Activated CD4-positive, alpha-beta T cell treated with anti-CD3 and anti-CD28 coated beads for 24 hours (primary cell): ENCODE measurements around the gene CFAP90.

Experiments used
- DNase-seq, 2 donors: peaks; one replicate each; pipeline ENCODE4 v3.0.0-alpha.2; 2020; ENCODE audit warnings: low read depth in 2 of 2

Gene CFAP90

GRCh38 chr5:7822449-7822848, 28.5 kb downstream of the CFAP90 start:
- no peak for DNase-seq

- DNase-seq: no peak
These were observed 34.4 kb downstream of the CFAP90 start for GRCh38 chr5:7816535-7816901.

GRCh38 chr5:7815892-7816534, 34.9 kb downstream of the CFAP90 start:
- DNase-seq: peak; percentile 32 to 60

DNA sequence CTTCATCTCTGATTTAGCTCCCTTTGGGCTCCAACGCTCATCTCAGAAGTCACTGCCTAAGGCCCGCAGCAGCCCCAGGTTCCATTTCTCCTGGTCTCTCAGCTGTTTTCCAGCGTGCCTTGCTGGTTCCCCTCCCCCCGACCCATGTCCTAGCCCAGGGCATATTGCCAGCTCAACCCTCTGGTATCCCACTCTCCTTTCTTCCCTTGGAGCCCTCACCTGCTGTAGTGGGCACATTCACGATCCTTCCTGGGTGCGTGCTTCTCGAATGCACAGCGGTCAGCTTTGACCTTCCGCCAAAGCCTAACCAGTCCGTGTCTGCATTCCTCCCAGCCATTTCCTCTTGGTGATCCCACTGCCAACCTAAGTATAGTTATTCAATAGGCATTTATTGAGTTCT, 36.1 kb downstream of the CFAP90 start:
- no peak for DNase-seq

DNA sequence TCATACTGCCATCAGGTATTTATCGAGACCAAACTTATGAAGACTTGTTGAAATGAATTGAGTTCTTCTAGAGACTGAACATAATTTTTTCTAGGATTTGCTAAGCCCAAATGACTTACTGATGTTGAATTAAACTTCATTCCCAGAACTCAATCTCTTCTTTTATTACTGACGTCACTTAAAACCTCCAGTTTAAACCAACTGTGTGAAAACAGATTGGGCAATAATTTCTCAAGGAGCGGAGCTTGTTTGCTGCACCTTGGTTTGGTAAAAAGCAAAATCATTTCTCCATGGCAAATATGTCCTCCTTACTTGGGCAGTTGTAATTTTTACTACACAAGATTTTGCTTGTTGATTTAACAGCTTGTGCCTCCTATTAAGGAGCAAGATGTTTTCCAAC, 37.4 kb downstream of the CFAP90 start:
- no peak for DNase-seq

DNA sequence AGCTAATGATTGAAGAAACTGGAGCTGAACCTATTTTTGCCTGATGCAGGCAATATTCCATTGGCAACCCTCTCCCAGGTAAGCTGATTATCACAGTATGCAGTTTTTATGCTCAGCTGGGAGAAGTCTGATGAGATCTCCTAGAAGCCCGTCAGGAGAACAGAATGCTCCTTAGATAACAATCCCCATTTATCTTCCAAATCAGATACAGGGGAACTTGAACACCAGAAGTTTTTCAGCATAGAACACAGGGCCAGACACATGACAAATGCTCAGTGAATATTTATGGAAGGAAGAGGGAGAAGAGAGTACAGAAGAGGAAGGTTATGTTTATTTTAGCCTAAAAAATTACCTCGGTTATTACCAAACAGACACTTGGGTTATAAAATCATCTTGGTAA, 37.9 kb downstream of the CFAP90 start:
- DNase-seq: no peak

DNA sequence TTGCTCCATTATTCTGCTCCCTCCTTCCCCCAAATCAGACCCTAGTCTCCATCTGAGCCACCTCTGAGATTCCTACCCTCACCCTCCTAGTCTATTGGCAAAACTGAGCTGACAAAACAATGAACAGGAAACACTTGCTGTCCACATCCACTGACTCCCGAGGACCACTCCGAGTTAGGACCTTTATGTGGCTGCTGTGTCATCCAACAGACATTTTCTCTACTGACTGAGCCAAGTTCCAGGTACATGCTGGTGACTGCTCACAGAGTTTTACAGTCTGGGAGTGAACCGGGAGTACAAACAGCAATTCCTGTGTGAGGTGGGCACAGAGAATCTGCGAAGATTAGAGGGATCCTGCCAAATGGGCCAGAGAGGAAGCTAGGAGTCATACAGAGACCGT, 39.2 kb downstream of the CFAP90 start:
- no peak for DNase-seq

DNA sequence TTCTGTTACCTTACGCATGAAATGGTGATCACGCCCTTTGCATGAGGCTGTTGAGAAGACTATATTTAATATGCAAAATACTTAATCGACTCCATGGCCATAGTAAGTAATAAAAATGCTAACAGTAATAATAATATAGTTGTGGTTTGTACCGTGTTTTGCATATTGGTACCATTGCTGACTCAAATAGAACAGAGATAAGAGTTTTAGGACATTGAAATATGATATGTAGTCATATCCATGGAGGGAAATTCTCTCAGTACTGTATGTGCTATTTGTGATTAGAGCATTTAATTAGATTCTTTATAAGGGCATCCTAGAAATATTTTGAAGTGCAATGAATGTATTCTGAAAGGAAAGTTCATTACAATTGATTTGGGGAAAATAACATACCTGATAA, 41.9 kb downstream of the CFAP90 start:
- DNase-seq: no peak

DNA sequence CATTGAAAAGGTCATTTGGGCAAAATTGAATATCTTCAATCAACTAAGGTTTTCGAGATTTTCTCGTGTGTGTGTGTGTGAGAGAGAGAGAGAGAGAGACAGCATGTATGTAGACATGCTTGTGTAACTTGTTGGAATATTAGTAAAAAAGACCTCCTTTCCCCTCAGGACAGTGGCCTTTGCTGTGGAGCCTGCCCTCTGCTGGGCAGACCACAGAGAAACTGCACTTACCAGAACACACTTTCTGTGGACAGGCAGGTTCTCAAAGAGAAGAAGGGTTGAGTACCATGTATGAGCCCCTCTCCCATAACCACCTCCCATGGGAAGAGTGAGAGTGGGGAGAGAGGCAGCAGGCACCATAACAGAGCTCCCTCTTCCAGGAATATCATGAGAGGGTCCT, 45.6 kb downstream of the CFAP90 start:
- DNase-seq: no peak

GRCh38 chr5:7803937-7804336, 47.0 kb downstream of the CFAP90 start:
- DNase-seq: no peak

- DNase-seq: no peak
These were observed 48.1 kb downstream of the CFAP90 start for GRCh38 chr5:7802855-7803254.

GRCh38 chr5:7801891-7802614, 48.9 kb downstream of the CFAP90 start:
- DNase-seq: no peak

DNA sequence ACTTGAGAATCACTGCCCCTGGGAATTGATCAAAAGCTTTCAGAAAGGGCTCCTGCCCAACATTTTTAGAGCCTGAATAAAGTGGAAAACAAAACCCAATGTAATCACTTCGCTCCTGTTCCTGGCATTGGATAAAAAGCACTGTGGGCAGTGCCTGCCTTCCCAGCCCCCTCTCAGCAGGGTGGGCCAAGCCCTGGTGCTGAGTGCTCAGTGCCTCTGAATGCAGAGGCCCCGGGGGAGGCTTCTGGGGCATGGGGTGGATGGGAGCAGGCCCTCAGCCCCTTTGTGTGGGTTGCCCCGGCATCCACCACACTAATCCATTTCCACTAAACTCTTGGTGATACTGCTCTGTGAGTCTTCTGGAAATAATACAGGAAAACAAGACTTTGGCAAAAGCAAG, 55.6 kb downstream of the CFAP90 start:
- DNase-seq: no peak

- DNase-seq: no peak
These were observed 56.1 kb downstream of the CFAP90 start for GRCh38 chr5:7794823-7795222.

- DNase-seq: no peak
These were observed 56.6 kb downstream of the CFAP90 start for GRCh38 chr5:7794311-7794710.

DNA sequence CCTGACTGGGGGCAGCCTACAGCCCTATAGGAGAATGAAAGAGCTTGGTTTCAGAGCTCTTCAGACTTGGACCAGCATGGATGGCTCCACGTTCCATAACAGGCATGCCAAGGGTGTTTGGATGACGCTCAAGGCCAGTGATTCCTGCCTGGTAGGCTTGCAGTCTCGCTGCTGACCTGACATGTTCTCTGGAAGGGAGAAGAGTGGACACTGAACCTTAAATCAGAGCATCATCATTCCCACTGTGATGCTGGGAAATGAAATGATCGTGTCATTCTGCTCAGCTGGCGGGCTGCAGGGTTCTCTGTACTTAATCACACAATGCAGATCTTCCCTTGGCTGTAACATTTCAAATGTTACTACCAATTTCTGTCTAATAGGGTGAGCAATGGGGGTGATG, 57.0 kb downstream of the CFAP90 start:
- DNase-seq: no peak

GRCh38 chr5:7789567-7789966, 61.4 kb downstream of the CFAP90 start:
- DNase-seq: no peak

DNA sequence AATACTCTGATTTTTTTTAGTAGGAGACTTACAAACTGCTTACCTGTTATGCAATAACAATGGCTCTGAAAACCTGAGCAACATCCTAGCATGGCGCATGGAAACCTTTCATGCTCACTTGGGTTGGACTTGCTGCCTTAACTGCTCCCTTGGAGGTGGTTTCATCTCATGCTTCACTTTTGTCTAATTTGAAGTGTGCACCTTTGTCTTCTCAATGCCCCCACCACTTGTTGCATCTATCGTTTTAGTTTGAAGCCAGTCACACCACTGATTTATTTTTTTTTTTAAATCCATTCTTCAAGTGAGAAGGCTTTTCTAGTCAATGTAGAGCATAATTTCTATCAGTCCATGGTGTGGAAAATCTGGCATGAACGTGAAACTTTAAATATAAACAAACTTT, 63.2 kb downstream of the CFAP90 start:
- DNase-seq: no peak

DNA sequence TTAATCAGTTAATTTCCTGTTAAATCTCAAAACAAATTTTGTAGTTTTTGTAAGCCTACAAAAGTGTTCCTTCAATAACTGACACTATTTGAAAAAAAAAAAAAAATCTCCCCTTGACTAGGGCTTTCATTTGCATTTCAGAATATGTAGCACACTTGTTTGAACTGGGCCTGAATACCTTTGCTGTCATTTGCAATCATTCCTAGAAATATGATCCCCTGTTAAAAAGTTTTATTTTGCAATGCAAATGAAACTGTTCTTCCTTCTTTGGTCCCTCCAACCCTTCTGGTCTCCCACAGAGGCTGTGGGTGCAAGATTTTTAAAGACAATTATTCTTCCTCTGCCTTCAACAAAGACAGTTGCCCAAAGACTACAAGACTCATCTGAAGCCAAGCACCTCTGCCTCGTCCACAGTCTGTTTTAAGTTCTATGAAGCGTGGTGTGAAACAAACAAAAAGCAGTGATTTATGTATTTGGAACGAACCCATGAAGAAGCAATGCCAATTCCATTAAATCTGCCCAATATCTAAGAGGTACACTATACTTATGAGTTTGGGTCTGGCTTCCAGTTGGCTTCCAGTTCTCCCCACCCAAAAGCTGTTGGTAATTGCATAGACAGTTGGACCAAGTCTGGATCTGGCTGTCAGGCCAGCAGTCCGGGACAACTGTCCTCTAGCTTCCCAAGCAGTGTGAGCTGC, 66.1 kb downstream of the CFAP90 start:
- no peak for DNase-seq

DNA sequence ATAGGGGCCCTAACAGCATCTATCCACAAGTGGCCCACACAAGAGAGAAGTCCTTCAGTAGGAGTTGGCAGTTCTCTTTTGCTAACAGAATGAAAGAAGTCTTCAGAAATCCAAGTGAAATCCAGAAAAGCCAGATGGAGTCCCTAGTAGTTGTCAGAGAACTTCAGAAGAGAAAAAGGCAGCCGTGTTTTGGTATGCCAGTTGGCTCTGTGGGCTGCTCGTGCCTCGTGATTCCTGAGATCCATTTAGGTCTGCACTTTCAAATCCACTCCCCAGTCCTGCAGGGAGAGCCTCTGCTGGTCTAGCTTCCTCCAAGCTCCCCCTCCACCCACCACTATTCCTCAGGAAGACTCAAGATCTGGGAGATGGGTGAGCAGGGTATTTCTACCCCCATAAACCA, 69.0 kb downstream of the CFAP90 start:
- no peak for DNase-seq
